Activated naive CD4-positive, alpha-beta T cell treated with anti-CD3 and anti-CD28 coated beads for 36 hours (primary cell): ENCODE measurements around the gene MAGEA2B. TPM values are rescaled to one million over a fixed set of nuclear protein-coding genes. Genes with fewer than 3 reads are reported as not detected.
"Not testable (repeated sequence)": the region's sequence is repeated elsewhere in the genome, so short reads cannot be mapped to it uniquely, and the experiment has no call there.

Source experiments
- CTCF ChIA-PET: fragments of 350-600 bp; sonication (Branson Sonifier 250); formaldehyde crosslinking; loops from one replicate; lab custom pipeline; 2021; ENCODE audit warnings: antibody characterized with exemption; lab: Charles Lee
- DNase-seq: peaks from one replicate; pipeline ENCODE4 v3.0.0-alpha.2; 2020
- H3K27ac Mint-ChIP-seq: one replicate; pipeline ENCODE4 v1.8.0; 2021; ENCODE audit warnings: mild to moderate bottlenecking, mixed read lengths
- H3K27me3 Mint-ChIP-seq: one replicate; pipeline ENCODE4 v1.8.0; 2021; ENCODE audit warnings: low read depth, mixed read lengths
- H3K36me3 Mint-ChIP-seq: one replicate; pipeline ENCODE4 v1.8.0; 2021; ENCODE audit warnings: low read depth, mixed read lengths
- H3K4me1 Mint-ChIP-seq: one replicate; pipeline ENCODE4 v1.8.0; 2021; ENCODE audit warnings: low read depth, mixed read lengths
- H3K4me3 Mint-ChIP-seq: one replicate; pipeline ENCODE4 v1.8.0; 2021; ENCODE audit warnings: mild to moderate bottlenecking, moderate library complexity, mixed read lengths
- H3K9me3 Mint-ChIP-seq: one replicate; pipeline ENCODE4 v1.8.0; 2021; ENCODE audit warnings: mixed read lengths
- intact Hi-C: fragments of 100-400 bp; cut with micrococcal nuclease; formaldehyde crosslinking; loops from one replicate; pipeline ENCODE4 v1.15.1; 2023
- total RNA-seq, 2 experiments: library from RNA; stranded (reverse); gene quantifications; one replicate each; pipeline ENCODE4 v1.2.3, GENCODE V29; 2021

Gene MAGEA2B
- total RNA-seq, 2 experiments from 2014 or later, result not detected

- H3K4me1 Mint-ChIP-seq, H3K9me3 Mint-ChIP-seq, DNase-seq, H3K4me3 Mint-ChIP-seq, H3K36me3 Mint-ChIP-seq, CTCF ChIA-PET, H3K27ac Mint-ChIP-seq, intact Hi-C loops, H3K27me3 Mint-ChIP-seq: not testable (repeated sequence)
Measured at GRCh38 chrX:152734143-152734858, 19.9 kb downstream of the MAGEA2B start.

GRCh38 chrX:152735101-152735500 is 20.7 kb downstream of the MAGEA2B start:
- intact Hi-C loops, result no loop called here
- CTCF ChIA-PET, result no interaction called here
- Mint-ChIP-seq H3K27me3 (no peaks in the 10 kb centered on the region), H3K36me3 (no peaks in the 10 kb centered on the region), H3K9me3 (no peaks in the 10 kb centered on the region), H3K27ac (no peak overlapping the region), H3K4me1 (no peaks in the 10 kb centered on the region), H3K4me3 (no peak overlapping the region)
- DNase-seq, result no peak

- intact Hi-C loops, result no loop called here
- H3K36me3 Mint-ChIP-seq, result no peaks in the 10 kb centered on the region
- no peak for DNase-seq
- H3K27me3 Mint-ChIP-seq, result no peaks in the 10 kb centered on the region
- no peaks in the 10 kb centered on the region for H3K9me3 Mint-ChIP-seq
- H3K4me1 Mint-ChIP-seq, result no peaks in the 10 kb centered on the region
- CTCF ChIA-PET, result no interaction called here
- H3K27ac Mint-ChIP-seq, result no peak overlapping the region
- H3K4me3 Mint-ChIP-seq, result no peak overlapping the region
Measured at GRCh38 chrX:152735860-152736511, 21.6 kb downstream of the MAGEA2B start.

- H3K4me1 Mint-ChIP-seq, H3K27ac Mint-ChIP-seq, H3K4me3 Mint-ChIP-seq, CTCF ChIA-PET, DNase-seq, intact Hi-C loops, H3K36me3 Mint-ChIP-seq, H3K27me3 Mint-ChIP-seq, H3K9me3 Mint-ChIP-seq: not testable (repeated sequence)
Measured at GRCh38 chrX:152736528-152736927, 22.1 kb downstream of the MAGEA2B start.

- no peaks in the 10 kb centered on the region for H3K27me3 Mint-ChIP-seq
- H3K4me1 Mint-ChIP-seq, result no peaks in the 10 kb centered on the region
- H3K4me3 Mint-ChIP-seq, result no peak overlapping the region
- H3K36me3 Mint-ChIP-seq, result no peaks in the 10 kb centered on the region
- no peak overlapping the region for H3K27ac Mint-ChIP-seq
- H3K9me3 Mint-ChIP-seq, result no peaks in the 10 kb centered on the region
- intact Hi-C loops, result no loop called here
- DNase-seq, result no peak
- CTCF ChIA-PET, result no interaction called here
Measured at GRCh38 chrX:152738560-152738959, 24.1 kb downstream of the MAGEA2B start.

GRCh38 chrX:152753686-152754650 is 39.5 kb downstream of the MAGEA2B start, which contains the start of gene MAGEA2:
TSS of gene MAGEA2 (minus strand) at chrX:152753842. CDS start at chrX:152751363, 2,479 bp downstream.
- CTCF ChIA-PET, H3K4me3 Mint-ChIP-seq, intact Hi-C loops, H3K9me3 Mint-ChIP-seq, H3K27me3 Mint-ChIP-seq, H3K27ac Mint-ChIP-seq, H3K36me3 Mint-ChIP-seq, DNase-seq, H3K4me1 Mint-ChIP-seq: not testable (repeated sequence)

GRCh38 chrX:152754871-152755270 is 40.4 kb downstream of the MAGEA2B start:
- H3K36me3 Mint-ChIP-seq, CTCF ChIA-PET, H3K4me3 Mint-ChIP-seq, H3K9me3 Mint-ChIP-seq, DNase-seq, H3K27me3 Mint-ChIP-seq, H3K27ac Mint-ChIP-seq, H3K4me1 Mint-ChIP-seq, intact Hi-C loops: not testable (repeated sequence)

GRCh38 chrX:152758918-152759317 is 44.5 kb downstream of the MAGEA2B start, which contains the start of gene CSAG3:
TSS of gene CSAG3 (plus strand) at chrX:152759218.
- DNase-seq, H3K36me3 Mint-ChIP-seq, H3K27me3 Mint-ChIP-seq, H3K27ac Mint-ChIP-seq, H3K4me1 Mint-ChIP-seq, H3K4me3 Mint-ChIP-seq, CTCF ChIA-PET, H3K9me3 Mint-ChIP-seq, intact Hi-C loops: not testable (repeated sequence)

GRCh38 chrX:152759544-152759943 is 45.1 kb downstream of the MAGEA2B start:
- not testable (repeated sequence) for DNase-seq, H3K9me3 Mint-ChIP-seq

GRCh38 chrX:152761582-152761981 is 47.2 kb downstream of the MAGEA2B start:
- H3K4me1 Mint-ChIP-seq, H3K9me3 Mint-ChIP-seq, H3K4me3 Mint-ChIP-seq, H3K27ac Mint-ChIP-seq, H3K36me3 Mint-ChIP-seq, intact Hi-C loops, H3K27me3 Mint-ChIP-seq, CTCF ChIA-PET, DNase-seq: not testable (repeated sequence)

More at GRCh38 chrX:152759544-152759943, 45.1 kb downstream of the MAGEA2B start:
- H3K4me1 Mint-ChIP-seq, H3K27ac Mint-ChIP-seq, CTCF ChIA-PET, H3K4me3 Mint-ChIP-seq, intact Hi-C loops, H3K36me3 Mint-ChIP-seq, H3K27me3 Mint-ChIP-seq: not testable (repeated sequence)

- DNase-seq, H3K4me1 Mint-ChIP-seq, H3K4me3 Mint-ChIP-seq, CTCF ChIA-PET, intact Hi-C loops, H3K36me3 Mint-ChIP-seq, H3K9me3 Mint-ChIP-seq, H3K27ac Mint-ChIP-seq, H3K27me3 Mint-ChIP-seq: not testable (repeated sequence)
Measured at GRCh38 chrX:152766562-152766961, 52.1 kb downstream of the MAGEA2B start.
